Activated naive CD4-positive, alpha-beta T cell treated with Interleukin-2 at 50 U/mL for 16 hours (primary cell): Measurements from ENCODE around the gene CCDC24.

Experiments
- DNase-seq: peaks from one replicate; pipeline ENCODE4 v3.0.0-alpha.2; 2020

Gene CCDC24

GRCh38 chr1:43963890-43964289 lies 27.5 kb upstream of the CCDC24 start:
- no peak for DNase-seq

GRCh38 chr1:43965316-43965715 lies 26.1 kb upstream of the CCDC24 start:
- no peak for DNase-seq

- no peak for DNase-seq
Measured at GRCh38 chr1:43968348-43968948, 23.0 kb upstream of the CCDC24 start.

GRCh38 chr1:43969416-43969745 lies 22.0 kb upstream of the CCDC24 start:
- DNase-seq: no peak

- DNase-seq: peak; percentile 97
Measured at GRCh38 chr1:43969746-43970466, 21.5 kb upstream of the CCDC24 start, which contains the start of gene DPH2. Gene DPH2, plus strand, starts transcription at chr1:43970010. Its CDS starts 166 bp downstream, at chr1:43970176.

GRCh38 chr1:43970502-43970901 lies 20.9 kb upstream of the CCDC24 start:
- no peak for DNase-seq

- DNase-seq: no peak
Measured at GRCh38 chr1:43970911-43971310, 20.5 kb upstream of the CCDC24 start.

GRCh38 chr1:43971336-43971980 lies 19.9 kb upstream of the CCDC24 start:
- no peak for DNase-seq

- no peak for DNase-seq
Measured at GRCh38 chr1:43973981-43974442, 17.4 kb upstream of the CCDC24 start.

GRCh38 chr1:43974443-43975248 lies 16.8 kb upstream of the CCDC24 start, which contains the start of gene ATP6V0B:
Gene ATP6V0B, plus strand, starts transcription at chr1:43974960. Its CDS starts 81 bp downstream, at chr1:43975041.
- peak; percentile 97 for DNase-seq

GRCh38 chr1:43975249-43975961 lies 16.0 kb upstream of the CCDC24 start:
- no peak for DNase-seq

GRCh38 chr1:43976045-43976444 lies 15.4 kb upstream of the CCDC24 start:
- no peak for DNase-seq

- DNase-seq: no peak
Measured at GRCh38 chr1:43976890-43977289, 14.5 kb upstream of the CCDC24 start.

- DNase-seq: no peak
Measured at GRCh38 chr1:43977376-43978263, 13.8 kb upstream of the CCDC24 start.

GRCh38 chr1:43978264-43978550 lies 13.2 kb upstream of the CCDC24 start:
- no peak for DNase-seq

- peak; percentile 43 for DNase-seq
Measured at GRCh38 chr1:43978551-43979260, 12.7 kb upstream of the CCDC24 start, which contains the start of gene B4GALT2. Gene B4GALT2, plus strand, starts transcription at chr1:43979210. Its CDS starts 1,951 bp downstream, at chr1:43981161.

GRCh38 chr1:43979261-43979527 lies 12.2 kb upstream of the CCDC24 start:
- no peak for DNase-seq

GRCh38 chr1:43979528-43980254 lies 11.7 kb upstream of the CCDC24 start:
- peak; percentile 35 for DNase-seq

GRCh38 chr1:43980255-43981134 lies 10.9 kb upstream of the CCDC24 start:
- no peak for DNase-seq
